ENCODE results near the gene KDM1B.

- TF ChIP-seq CTCF (IDR thresholded peaks at IDR 0.05) = no peak
- peak in 2 of 3 donors; percentile 11 to 19 for TF ChIP-seq POLR2AphosphoS5 (IDR thresholded peaks at IDR 0.05)
- TF ChIP-seq POLR2A (IDR thresholded peaks at IDR 0.05) = peak; percentile 65 to 70
Measured at GRCh38 chr6:18155150-18155863, at the start of gene KDM1B.
